Nephron (organoid): ENCODE results near the gene HECW1.

Experiments used
- H3K27ac Mint-ChIP-seq, 3 experiments: 2 replicates each; pipeline ENCODE4 v1.8.0; 2020; ENCODE audit warnings: mixed read lengths in 3 of 3, mild to moderate bottlenecking in 2 of 3, moderate library complexity in 1 of 3
- H3K27me3 Mint-ChIP-seq: 2 replicates; pipeline ENCODE4 v1.8.0; 2021; ENCODE audit warnings: low read depth, mild to moderate bottlenecking, moderate library complexity, mixed read lengths
- H3K36me3 Mint-ChIP-seq: 2 replicates; pipeline ENCODE4 v1.8.0; 2020; ENCODE audit warnings: low read depth, mixed read lengths
- H3K4me1 Mint-ChIP-seq: 2 replicates; pipeline ENCODE4 v1.8.0; 2020; ENCODE audit warnings: mixed read lengths
- H3K4me3 Mint-ChIP-seq, 3 experiments: 2 replicates each; pipeline ENCODE4 v1.8.0; 2020; ENCODE audit warnings: mild to moderate bottlenecking in 3 of 3, mixed read lengths in 3 of 3, moderate library complexity in 2 of 3
- H3K9me3 Mint-ChIP-seq: 2 replicates; pipeline ENCODE4 v1.8.0; 2020; ENCODE audit warnings: mixed read lengths
- CTCF ChIP-seq, 3 experiments: fragments of 200-600 bp; sonication (generic); IDR thresholded peaks; one replicate each; pipeline ENCODE4 v1.5.0; 2021; ENCODE audit warnings: antibody characterized with exemption in 3 of 3; ENCODE audit not compliant: unreplicated experiment in 3 of 3

HECW1 gene

GRCh38 chr7:43260980-43261878, 148.8 kb downstream of the HECW1 start:
- no peak overlapping the region for H3K4me3 Mint-ChIP-seq
- H3K9me3 Mint-ChIP-seq, result peaks cover 3% of the 10 kb centered on the region
- H3K27ac Mint-ChIP-seq, result no peak overlapping the region
- peaks cover 5% of the 10 kb centered on the region for H3K27me3 Mint-ChIP-seq
- H3K36me3 Mint-ChIP-seq, result no peaks in the 10 kb centered on the region
- peak; percentile 81 to 96 (median 86) for TF ChIP-seq CTCF (IDR thresholded peaks at IDR 0.05; ENCODE audit: unreplicated experiment in 3 of 3)
- no peaks in the 10 kb centered on the region for H3K4me1 Mint-ChIP-seq

DNA sequence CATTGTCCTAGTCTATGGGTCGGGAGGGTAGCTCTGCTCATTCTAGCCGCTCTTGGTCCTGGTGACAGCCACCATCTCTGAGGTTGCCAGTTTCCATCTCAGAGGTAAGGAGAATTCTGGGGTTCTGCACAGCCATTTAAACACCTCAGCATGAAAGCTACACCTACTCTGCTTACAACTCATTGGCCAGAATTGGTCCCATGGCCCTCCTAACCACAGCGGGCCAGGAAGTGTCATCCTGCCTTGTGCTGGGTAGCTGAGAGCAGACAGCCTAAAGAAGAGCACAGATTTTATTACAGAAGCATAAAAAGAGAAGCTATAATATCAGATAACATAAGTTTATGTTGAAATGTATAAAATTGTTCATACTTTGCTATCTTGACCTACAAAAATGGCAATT, 152.7 kb downstream of the HECW1 start:
- H3K4me1 Mint-ChIP-seq, result no peaks in the 10 kb centered on the region
- peaks cover 8% of the 10 kb centered on the region for H3K27me3 Mint-ChIP-seq
- peaks cover under 1% of the 10 kb centered on the region for H3K9me3 Mint-ChIP-seq
- H3K4me3 Mint-ChIP-seq, result no peak overlapping the region
- H3K36me3 Mint-ChIP-seq, result no peaks in the 10 kb centered on the region
- no peak overlapping the region for H3K27ac Mint-ChIP-seq
- no peak for TF ChIP-seq CTCF (IDR thresholded peaks at IDR 0.05; ENCODE audit: unreplicated experiment in 3 of 3)

- no peak for TF ChIP-seq CTCF (IDR thresholded peaks at IDR 0.05; ENCODE audit: unreplicated experiment in 3 of 3)
- Mint-ChIP-seq H3K4me3 (no peak overlapping the region), H3K9me3 (peaks cover 21% of the 10 kb centered on the region), H3K4me1 (peaks cover 32% of the 10 kb centered on the region), H3K36me3 (no peaks in the 10 kb centered on the region), H3K27me3 (peaks cover under 1% of the 10 kb centered on the region), H3K27ac (no peak overlapping the region)
These were observed 161.7 kb downstream of the HECW1 start for GRCh38 chr7:43273939-43274719.

GRCh38 chr7:43274752-43275151, 162.3 kb downstream of the HECW1 start:
- H3K4me3 Mint-ChIP-seq, result no peak overlapping the region
- H3K36me3 Mint-ChIP-seq, result no peaks in the 10 kb centered on the region
- H3K27me3 Mint-ChIP-seq, result peaks cover 5% of the 10 kb centered on the region
- no peak for TF ChIP-seq CTCF (IDR thresholded peaks at IDR 0.05; ENCODE audit: unreplicated experiment in 3 of 3)
- H3K27ac Mint-ChIP-seq, result no peak overlapping the region
- H3K4me1 Mint-ChIP-seq, result peaks cover 37% of the 10 kb centered on the region
- peaks cover 21% of the 10 kb centered on the region for H3K9me3 Mint-ChIP-seq

DNA sequence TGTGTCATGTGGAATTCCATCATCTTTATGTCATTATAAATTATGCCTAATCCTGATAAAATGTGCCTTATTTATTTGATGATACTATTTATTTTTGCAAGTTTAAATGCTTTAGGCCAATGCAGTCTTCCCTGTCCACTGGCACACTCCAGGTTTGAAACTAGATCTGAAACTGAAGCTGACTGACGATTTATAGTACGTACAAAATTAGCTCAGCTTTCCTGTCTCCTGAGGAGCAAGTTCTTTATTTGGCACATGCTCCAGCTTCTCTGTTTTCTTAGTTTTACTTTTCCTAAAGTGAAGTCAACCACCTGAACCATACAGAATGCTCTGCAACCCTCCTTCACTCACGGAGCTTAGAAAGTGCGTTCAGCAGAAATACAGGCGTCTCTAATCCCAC, 164.1 kb downstream of the HECW1 start:
- Mint-ChIP-seq H3K4me1 (peaks cover 51% of the 10 kb centered on the region), H3K36me3 (no peaks in the 10 kb centered on the region), H3K27ac (peak overlapping the region in 1 of 3 experiments; percentile 4), H3K9me3 (peaks cover 10% of the 10 kb centered on the region), H3K27me3 (peaks cover 14% of the 10 kb centered on the region), H3K4me3 (no peak overlapping the region)
- TF ChIP-seq CTCF (IDR thresholded peaks at IDR 0.05; ENCODE audit: unreplicated experiment in 3 of 3), result no peak
